HG03095 (cell line): Measurements from ENCODE around the gene TRAF3IP1.
"Not testable (repeated sequence)": the region's sequence is repeated elsewhere in the genome, so short reads cannot be mapped to it uniquely, and the experiment has no call there.

Experiments used
- ATAC-seq: cut with Tn5 transposase; IDR thresholded peaks from one replicate; pipeline ENCODE4 v1.9.1; 2021; ENCODE audit warnings: moderate library complexity; ENCODE audit not compliant: unreplicated experiment

TRAF3IP1 gene

GRCh38 chr2:238441262-238442114 is 121.2 kb downstream of the TRAF3IP1 start:
- ATAC-seq = no peak

GRCh38 chr2:238442257-238442656 is 121.9 kb downstream of the TRAF3IP1 start:
- not testable (repeated sequence) for ATAC-seq

GRCh38 chr2:238444242-238444641 is 123.9 kb downstream of the TRAF3IP1 start:
- no peak for ATAC-seq

- no peak for ATAC-seq
These were observed 125.3 kb downstream of the TRAF3IP1 start for GRCh38 chr2:238445409-238446190.

GRCh38 chr2:238446371-238446770 is 126.1 kb downstream of the TRAF3IP1 start:
- ATAC-seq = no peak

- ATAC-seq = no peak
These were observed 128.0 kb downstream of the TRAF3IP1 start for GRCh38 chr2:238448031-238448955.

- no peak for ATAC-seq
These were observed 128.9 kb downstream of the TRAF3IP1 start for GRCh38 chr2:238449241-238449640.

GRCh38 chr2:238449909-238450417 is 129.6 kb downstream of the TRAF3IP1 start:
- ATAC-seq = no peak

GRCh38 chr2:238450440-238450861 is 130.1 kb downstream of the TRAF3IP1 start:
- ATAC-seq = no peak
